Heart left ventricle (tissue), 16 donors: Measurements from ENCODE around the gene GDPD3. TPM values are rescaled to one million over a fixed set of nuclear protein-coding genes. Genes with fewer than 3 reads are reported as not detected.
A peak's percentile ranks its signal among the peaks of the same experiment; 100 is the strongest.

ENCODE experiments used
- ATAC-seq, 4 donors: fragments of 200-7000 bp; cut with Tn5 transposase; one replicate each; pipeline ENCODE4 v1.9.1; 2020 to 2022; ENCODE audit warnings: moderate library complexity in 4 of 4, mild to moderate bottlenecking in 3 of 4, moderate number of reproducible peaks in 1 of 4
- DNase-seq, 5 donors: peaks; one replicate each; pipeline ENCODE4 v3.0.0-alpha.2; 2020
- H3K27ac ChIP-seq, 12 donors: fragments of 200-600 bp; sonication (generic) in 4 of 12; one replicate each; pipeline versions ENCODE4 v1.5.0 to v1.8.0; 2016 to 2022; ENCODE audit warnings: mild to moderate bottlenecking in 2 of 12
- H3K27me3 ChIP-seq, 9 donors: fragments of 200-600 bp; sonication (generic) in 2 of 9; one replicate each; pipeline versions ENCODE4 v1.5.1 to v1.8.0; 2016 to 2022; ENCODE audit warnings: mild to moderate bottlenecking in 3 of 9
- H3K36me3 ChIP-seq, 9 donors: fragments of 200-600 bp; sonication (generic) in 2 of 9; one replicate each; pipeline versions ENCODE4 v1.5.0 to v1.8.0; 2018 to 2022; ENCODE audit warnings: mild to moderate bottlenecking in 2 of 9
- H3K4me1 ChIP-seq, 12 donors: fragments of 200-600 bp; sonication (generic) in 4 of 12; one replicate each; pipeline versions ENCODE4 v1.5.0 to v1.8.0; 2016 to 2022; ENCODE audit warnings: mild to moderate bottlenecking in 3 of 12
- H3K4me3 ChIP-seq, 12 donors: fragments of 200-600 bp; sonication (generic) in 4 of 12; one replicate each; pipeline versions ENCODE4 v1.5.0 to v1.8.0; 2017 to 2022; ENCODE audit warnings: mild to moderate bottlenecking in 9 of 12, moderate library complexity in 4 of 12
- H3K9me3 ChIP-seq, 12 donors: fragments of 200-600 bp; sonication (generic) in 4 of 12; one replicate each; pipeline versions ENCODE4 v1.5.0 to v1.8.0; 2016 to 2022; ENCODE audit warnings: mild to moderate bottlenecking in 1 of 12
- POLR2A ChIP-seq, 2 donors: fragments of 450-650 bp; IDR thresholded peaks; one replicate each; pipeline ENCODE4 v1.6.1; 2017; ENCODE audit warnings: antibody characterized with exemption in 2 of 2, mild to moderate bottlenecking in 2 of 2, moderate library complexity in 2 of 2
- WGBS, 4 donors: extraction: QIAGEN DNeasy Blood & Tissue Kit in 2 of 4; methylation state at CpG; one replicate each; pipeline versions ENCODE4 v1.1.5 to v1.1.7; 2013 to 2018; 5-methylcytosine and 5-hydroxymethylcytosine counted together
- intact Hi-C, 10 donors: fragments of 100-400 bp; cut with DNase I; formaldehyde crosslinking; loops; one replicate each; pipeline versions ENCODE4 v1.11.1 to v1.14.2; 2022
- polyA plus RNA-seq, 2 donors: library from polyadenylated mRNA; stranded (reverse); fragments of 200-250 nt; gene quantifications; one replicate each; pipeline ENCODE4 v1.2.3, GENCODE V29; 2013
- total RNA-seq, 9 donors: library from RNA; depleted of rRNA in 2 of 9; stranded (reverse); fragments of >200 nt in 2 of 9; fragmentation: NEBNext Ultra II Directional in 3 of 9; extraction: Animal tissue kit (Norgen Biotek cat#: 25700) in 3 of 9; gene quantifications; one replicate each; pipeline versions ENCODE4 v1.1.0 to v1.2.4, GENCODE V29; 2016 to 2023
- TF ChIP-seq, protein P1 (sequence below), 12 donors: fragments of 200-600 bp; sonication (generic) in 4 of 12; IDR thresholded peaks; one replicate each; pipeline versions ENCODE4 v1.5.0 to v1.8.0; 2018 to 2022; ENCODE audit warnings: antibody characterized with exemption in 12 of 12, mild to moderate bottlenecking in 5 of 12
- donor health status: ischemic (EF 13 %, LVEDD 7.1; RV severe dilation, severe dysfunction).
- donor health status: healthy with polysubstance abuse.
- donor health status: DM: no; HTN: yes; CAD: no.
- donor health status: DM: no; HTN: no; CAD: no.
- donor health status: ischemic (EF 25% LVEDD 6.9; RV normal size, moderate dysfunction).
- donor health status: ischemic (EF 25% LVEDD 5.7; RV mildly dilated, moderate dysfunction).
- donor health status: healthy.
- donor health status: DM: yes; HTN: yes; CAD: no.
- donor health status: ischemic (EF 35%, LVEDD 5.7; RV mildly dilated, moderate dysfunction).
- donor health status: nonischemic (EF 11% LVEDD 7.7; RV severe dilation, severe dysfunction).
- donor health status: DM: yes; HTN: yes; CAD: no.
- donor health status: PGD.
- donor health status: ischemic (EF 29% LVEDD 5.4; RV normal size, mild dysfunction).
- donor health status: nonischemic (EF 23%, LVEDD 6.1; RV moderate dilation, normal function).

Gene GDPD3
- total and polyA plus RNA-seq, 11 donors: 0.36 to 5.3 (median 2.0) TPM

DNA sequence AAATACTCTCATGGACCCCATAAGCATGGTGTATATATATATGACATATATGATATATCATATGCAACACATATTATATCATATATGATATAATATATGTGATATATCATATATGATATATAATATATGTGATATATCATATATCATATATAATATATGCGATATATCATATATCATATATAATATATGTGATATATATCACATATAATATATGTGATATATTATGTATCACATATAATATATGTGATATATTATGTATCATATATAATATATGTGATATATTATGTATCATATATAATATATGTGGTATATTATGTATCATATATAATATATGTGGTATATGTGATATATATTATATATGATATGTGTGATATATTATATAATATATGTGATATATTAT, 31.6 kb upstream of the GDPD3 start:
- Histone ChIP-seq H3K4me1 (peaks cover 0 to 8% (median 0%) of the 10 kb centered on the region in 12 donors), H3K36me3 (no peaks in the 10 kb centered on the region), H3K4me3 (no peak overlapping the region), H3K27me3 (no peaks in the 10 kb centered on the region), H3K27ac (no peak overlapping the region), H3K9me3 (peaks cover 0 to 15% (median 8%) of the 10 kb centered on the region in 12 donors)
- ATAC-seq: no peak
- DNase-seq: no peak
- TF ChIP-seq, protein P1, sequence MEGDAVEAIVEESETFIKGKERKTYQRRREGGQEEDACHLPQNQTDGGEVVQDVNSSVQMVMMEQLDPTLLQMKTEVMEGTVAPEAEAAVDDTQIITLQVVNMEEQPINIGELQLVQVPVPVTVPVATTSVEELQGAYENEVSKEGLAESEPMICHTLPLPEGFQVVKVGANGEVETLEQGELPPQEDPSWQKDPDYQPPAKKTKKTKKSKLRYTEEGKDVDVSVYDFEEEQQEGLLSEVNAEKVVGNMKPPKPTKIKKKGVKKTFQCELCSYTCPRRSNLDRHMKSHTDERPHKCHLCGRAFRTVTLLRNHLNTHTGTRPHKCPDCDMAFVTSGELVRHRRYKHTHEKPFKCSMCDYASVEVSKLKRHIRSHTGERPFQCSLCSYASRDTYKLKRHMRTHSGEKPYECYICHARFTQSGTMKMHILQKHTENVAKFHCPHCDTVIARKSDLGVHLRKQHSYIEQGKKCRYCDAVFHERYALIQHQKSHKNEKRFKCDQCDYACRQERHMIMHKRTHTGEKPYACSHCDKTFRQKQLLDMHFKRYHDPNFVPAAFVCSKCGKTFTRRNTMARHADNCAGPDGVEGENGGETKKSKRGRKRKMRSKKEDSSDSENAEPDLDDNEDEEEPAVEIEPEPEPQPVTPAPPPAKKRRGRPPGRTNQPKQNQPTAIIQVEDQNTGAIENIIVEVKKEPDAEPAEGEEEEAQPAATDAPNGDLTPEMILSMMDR (IDR thresholded peaks at IDR 0.05): no peak
- no peak for TF ChIP-seq POLR2A (IDR thresholded peaks at IDR 0.05)
- 42 to 98% (median 47%) methylated on average over 1 of the region's 1 CpG for WGBS, 4 donors
- intact Hi-C loops: no loop called here

DNA sequence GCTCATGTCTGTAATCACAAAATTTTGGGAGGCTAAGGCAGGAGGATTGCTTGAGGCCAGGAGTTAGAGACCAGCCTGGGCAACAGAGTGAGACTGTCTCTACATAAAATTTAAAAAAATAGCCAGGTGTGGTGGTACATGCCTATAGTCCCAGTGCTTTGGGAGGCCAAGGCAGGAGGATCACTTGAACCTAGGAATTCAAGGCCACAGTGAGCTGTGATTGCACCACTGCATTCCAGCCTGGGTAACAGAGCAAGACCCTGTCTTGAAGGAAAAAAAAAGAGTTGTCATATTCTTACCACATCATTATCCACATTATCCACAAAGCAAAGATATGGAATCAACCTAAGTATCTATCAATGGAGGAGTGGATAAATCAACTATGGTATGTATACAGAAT, 30.7 kb upstream of the GDPD3 start:
- intact Hi-C loops: no loop called here
- no peak for TF ChIP-seq POLR2A (IDR thresholded peaks at IDR 0.05)
- TF ChIP-seq, protein P1 (IDR thresholded peaks at IDR 0.05): no peak
- Histone ChIP-seq H3K27ac (no peak overlapping the region), H3K4me1 (peaks cover 0 to 13% (median 0%) of the 10 kb centered on the region in 12 donors), H3K9me3 (peaks cover 0 to 7% (median 3%) of the 10 kb centered on the region in 12 donors), H3K27me3 (no peaks in the 10 kb centered on the region), H3K36me3 (no peaks in the 10 kb centered on the region), H3K4me3 (no peak overlapping the region)
- no peak for DNase-seq
- no peak for ATAC-seq

DNA sequence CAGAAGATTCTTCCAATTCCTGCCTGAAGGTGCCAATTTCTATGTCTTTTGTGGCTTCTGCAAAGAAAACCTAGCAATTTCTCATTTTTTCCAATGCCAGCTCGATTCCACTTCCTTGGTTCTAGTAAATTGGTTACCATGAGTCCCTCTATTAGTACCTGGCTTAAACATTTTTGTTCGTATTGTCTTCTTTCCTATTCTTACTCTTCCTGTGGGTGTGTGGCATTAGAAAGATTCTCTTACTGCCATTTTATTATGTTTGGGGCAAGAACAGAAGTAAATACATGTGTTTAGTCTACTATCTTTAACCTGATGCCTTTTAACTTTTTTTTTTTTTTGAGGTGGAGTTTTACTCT, 30.0 kb upstream of the GDPD3 start:
- H3K36me3 ChIP-seq: no peaks in the 10 kb centered on the region
- H3K27me3 ChIP-seq: no peaks in the 10 kb centered on the region
- WGBS, 4 donors: 59 to 70% (median 63%) methylated on average over 2 of the region's 2 CpGs
- DNase-seq (no peak), ATAC-seq (no peak)
- no peak for TF ChIP-seq POLR2A (IDR thresholded peaks at IDR 0.05)
- TF ChIP-seq, protein P1 (IDR thresholded peaks at IDR 0.05): no peak
- no peaks in the 10 kb centered on the region for H3K9me3 ChIP-seq
- peaks cover 0 to 16% (median 0%) of the 10 kb centered on the region in 12 donors for H3K4me1 ChIP-seq
- H3K27ac ChIP-seq: no peak overlapping the region
- H3K4me3 ChIP-seq: no peak overlapping the region
- intact Hi-C loops: no loop called here

DNA sequence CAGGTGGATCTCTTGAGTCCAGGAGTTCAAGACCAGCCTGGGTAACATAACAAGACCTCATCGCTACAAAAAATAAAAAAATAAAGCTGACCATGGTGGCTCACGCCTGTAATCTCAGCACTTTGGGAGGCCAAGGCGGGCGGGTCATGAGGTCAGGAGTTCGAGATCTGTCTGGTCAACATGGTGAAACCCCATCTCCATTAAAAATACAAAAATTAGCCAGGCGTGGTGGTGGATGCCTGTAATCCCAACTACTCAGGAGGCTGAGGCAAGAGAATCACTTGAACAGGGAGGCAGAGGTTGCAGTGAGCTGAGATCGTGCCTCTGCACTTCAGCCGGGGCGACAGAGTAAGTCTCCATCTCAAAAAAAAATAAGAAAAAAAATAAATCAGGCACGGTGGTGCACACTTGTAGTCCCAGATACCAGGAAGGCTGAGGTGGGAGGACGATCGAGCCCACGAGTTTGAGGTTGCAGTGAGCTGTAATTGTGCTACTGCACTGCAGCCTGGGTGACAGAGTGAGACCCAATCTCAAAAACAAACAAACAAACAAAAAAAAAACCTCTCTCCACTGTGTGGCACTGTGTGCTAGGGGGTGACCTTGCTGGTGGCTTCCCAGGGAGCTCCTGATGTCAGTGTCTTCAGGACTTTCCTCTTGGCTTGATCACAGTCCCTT, 29.5 kb upstream of the GDPD3 start:
- no peak for TF ChIP-seq POLR2A (IDR thresholded peaks at IDR 0.05)
- TF ChIP-seq, protein P1 (IDR thresholded peaks at IDR 0.05): peak in 2 of 12 donors; percentile 9
- DNase-seq (no peak), ATAC-seq (no peak)
- peaks cover 0 to 21% (median 0%) of the 10 kb centered on the region in 12 donors for H3K4me1 ChIP-seq
- H3K27me3 ChIP-seq: no peaks in the 10 kb centered on the region
- no peaks in the 10 kb centered on the region for H3K9me3 ChIP-seq
- intact Hi-C loops: no loop called here
- no peak overlapping the region for H3K27ac ChIP-seq
- WGBS, 4 donors: 79 to 85% (median 82%) methylated on average over 13 of the region's 13 CpGs
- H3K4me3 ChIP-seq: no peak overlapping the region
- H3K36me3 ChIP-seq: no peaks in the 10 kb centered on the region
